Ectodermal cell (in vitro differentiated cells): ENCODE results near the gene MUTYH.

Experiments used
- H3K27ac ChIP-seq: 2 replicates; pipeline ENCODE4 v1.7.0; 2013; ENCODE audit warnings: mild to moderate bottlenecking, low read depth, low read length; ENCODE audit not compliant: insufficient read depth, poor library complexity, severe bottlenecking
- H3K27me3 ChIP-seq: 2 replicates; pipeline ENCODE4 v1.7.0; 2013; ENCODE audit warnings: mild to moderate bottlenecking, low read length; ENCODE audit not compliant: insufficient read depth, control insufficient read depth, poor library complexity, severe bottlenecking
- H3K36me3 ChIP-seq: one replicate; pipeline ENCODE4 v1.7.0; 2013; ENCODE audit warnings: low read length; ENCODE audit not compliant: control insufficient read depth, insufficient read depth
- H3K4me1 ChIP-seq: one replicate; pipeline ENCODE4 v1.7.0; 2013; ENCODE audit warnings: low read length; ENCODE audit not compliant: control insufficient read depth, insufficient read depth
- H3K4me3 ChIP-seq: 2 replicates; pipeline ENCODE4 v1.7.0; 2013; ENCODE audit warnings: low read depth, low read length, control low read depth; ENCODE audit not compliant: insufficient read depth
- H3K9me3 ChIP-seq: 2 replicates; pipeline ENCODE4 v1.7.0; 2013; ENCODE audit warnings: mild to moderate bottlenecking, low read length, moderate library complexity; ENCODE audit not compliant: control insufficient read depth
- WGBS, 2 experiments: methylation state at CpG; one replicate each; pipeline ENCODE4 v1.1.7; 2013; ENCODE audit warnings: missing lambda C conversion rate in 2 of 2; 5-methylcytosine and 5-hydroxymethylcytosine counted together

The MUTYH gene

DNA sequence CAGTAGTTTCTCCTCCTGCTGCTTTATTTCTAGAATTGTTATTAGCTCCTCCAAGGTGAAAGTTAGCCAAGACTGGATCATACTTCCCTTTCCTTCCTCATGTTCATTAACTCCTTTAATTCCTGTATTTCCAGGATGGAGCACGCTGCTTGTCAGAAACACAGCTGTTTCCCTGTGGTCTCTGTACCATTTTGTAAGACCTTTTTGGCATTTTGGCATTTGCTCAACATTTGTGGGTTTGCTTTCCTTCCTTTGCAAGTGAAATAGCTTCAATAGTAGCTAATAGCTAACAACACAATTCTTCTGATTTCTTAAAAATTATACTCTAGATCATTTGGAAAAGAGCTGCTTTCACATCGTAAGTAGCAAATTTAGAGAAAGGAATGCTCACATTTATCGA lies 57.9 kb downstream of the MUTYH start:
- WGBS, 2 experiments = 97 to 98% methylated on average over 2 to 3 of the region's 3 CpGs
- H3K27ac ChIP-seq = no peak overlapping the region
- no peaks in the 10 kb centered on the region for H3K36me3 ChIP-seq
- no peaks in the 10 kb centered on the region for H3K4me1 ChIP-seq
- no peaks in the 10 kb centered on the region for H3K9me3 ChIP-seq
- no peaks in the 10 kb centered on the region for H3K27me3 ChIP-seq
- no peak overlapping the region for H3K4me3 ChIP-seq
